Naive thymus-derived CD8-positive, alpha-beta T cell (primary cell): ENCODE results near the gene HSPE1. TPM values are rescaled to one million over a fixed set of nuclear protein-coding genes. Genes with fewer than 3 reads are reported as not detected.
"Not testable (repeated sequence)": the region's sequence is repeated elsewhere in the genome, so short reads cannot be mapped to it uniquely, and the experiment has no call there.

Source experiments
- ATAC-seq, 2 donors: fragments of 150-1000 bp; cut with Tn5 transposase in 1 of 2; sonication (Bioruptor Pico), chemical (Tn5 transposase) in 1 of 2; 1 replicate in 1 of 2; 2 replicates in 1 of 2; pipeline ENCODE4 v1.10.0; 2021; ENCODE audit warnings: mild to moderate bottlenecking in 2 of 2, moderate library complexity in 2 of 2
- POLR2A ChIA-PET: fragments of 350-600 bp; sonication (Branson Sonifier 250); formaldehyde crosslinking; loops from one replicate; lab custom pipeline; 2021; ENCODE audit warnings: antibody characterized with exemption; lab: Charles Lee
- DNase-seq, 10 donors: peaks; one replicate each; pipeline versions ENCODE4 v3.0.0 to v3.0.0-alpha.2; 2020 to 2022
- H3K27ac Mint-ChIP-seq, 10 donors: one replicate each; pipeline ENCODE4 v1.8.0; 2020 to 2022; ENCODE audit warnings: mild to moderate bottlenecking in 10 of 10, mixed read lengths in 10 of 10, moderate library complexity in 4 of 10, inconsistent platforms in 1 of 10
- H3K27me3 Mint-ChIP-seq, 5 donors: one replicate each; pipeline ENCODE4 v1.8.0; 2021 to 2022; ENCODE audit warnings: mixed read lengths in 5 of 5
- H3K36me3 Mint-ChIP-seq, 3 donors: one replicate each; pipeline ENCODE4 v1.8.0; 2020 to 2022; ENCODE audit warnings: mixed read lengths in 3 of 3, mild to moderate bottlenecking in 2 of 3, inconsistent platforms in 1 of 3
- H3K4me1 Mint-ChIP-seq, 4 donors: one replicate each; pipeline ENCODE4 v1.8.0; 2021 to 2022; ENCODE audit warnings: mixed read lengths in 4 of 4
- H3K4me3 Mint-ChIP-seq, 10 donors: one replicate each; pipeline ENCODE4 v1.8.0; 2020 to 2022; ENCODE audit warnings: mild to moderate bottlenecking in 10 of 10, mixed read lengths in 10 of 10, moderate library complexity in 6 of 10, inconsistent platforms in 1 of 10
- H3K9me3 Mint-ChIP-seq, 9 donors: one replicate each; pipeline ENCODE4 v1.8.0; 2020 to 2022; ENCODE audit warnings: mixed read lengths in 9 of 9, mild to moderate bottlenecking in 3 of 9, inconsistent platforms in 1 of 9, moderate library complexity in 1 of 9
- polyA plus RNA-seq, 3 donors: library from polyadenylated mRNA; unstranded; fragments of 300-500 nt; fragmentation: Illumina TruSeq; gene quantifications; one replicate each; pipeline ENCODE4 v1.2.3, GENCODE V29; 2021
- total RNA-seq, 8 experiments: library from RNA in 2 of 8; stranded (reverse) in 2 of 8; gene quantifications; one replicate each; pipeline ENCODE4 v1.2.3 and lab custom pipeline; 2021 to 2026

The HSPE1 gene
- total and polyA plus RNA-seq, 5 experiments from 2014 or later, result 62.9 to 181 (median 154) TPM

DNA sequence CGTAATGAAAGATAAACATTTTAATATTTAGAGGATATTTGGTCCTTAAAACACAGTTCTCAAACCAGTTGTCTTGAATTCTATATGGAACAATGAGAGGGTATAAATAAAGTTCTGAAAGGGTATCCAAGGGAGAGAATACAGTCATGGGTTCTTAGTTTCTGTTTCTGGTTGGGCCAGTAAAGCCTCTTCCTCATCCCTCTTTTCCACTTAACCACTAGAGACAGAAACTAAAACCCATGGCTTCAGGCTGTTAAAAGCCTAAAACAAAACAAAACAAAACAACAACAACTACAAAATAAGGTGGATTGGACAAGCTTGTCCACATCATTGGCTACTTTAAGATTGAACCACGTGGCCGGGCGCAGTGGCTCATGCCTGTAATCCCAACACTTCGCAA, 28.0 kb upstream of the HSPE1 start:
- Mint-ChIP-seq H3K36me3 (peaks cover 4 to 86% (median 31%) of the 10 kb centered on the region in 3 donors), H3K4me1 (peaks cover 0 to 4% (median 2%) of the 10 kb centered on the region in 4 donors)
- POLR2A ChIA-PET, result interaction anchor here (0.7 kb wide), 1 partner anchor 155 kb away, joined by 4 read pairs; no protein-coding TSS in a partner anchor

DNA sequence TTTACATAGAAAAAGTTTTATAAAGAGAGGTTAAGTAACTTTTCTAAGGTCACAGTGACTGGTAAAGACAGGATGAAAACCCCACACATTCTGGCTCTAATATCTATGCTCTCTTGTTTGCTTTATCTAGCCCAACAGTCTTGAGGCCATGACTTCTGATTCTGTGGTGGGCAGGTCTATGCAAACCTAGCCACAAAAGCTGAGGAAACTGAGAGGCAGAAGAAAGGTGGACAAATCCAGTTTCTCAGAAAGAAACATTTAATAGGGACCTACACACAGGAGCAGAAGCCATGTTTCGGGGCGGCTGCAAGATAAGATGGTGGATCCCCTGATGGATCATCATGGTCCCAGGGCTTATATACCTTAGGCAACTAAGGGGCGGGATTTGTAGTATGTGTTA, 22.4 kb upstream of the HSPE1 start:
- POLR2A ChIA-PET, result interaction anchor here (0.6 kb wide), 1 partner anchor 11 kb away, joined by 3 read pairs; no protein-coding TSS in a partner anchor
- Mint-ChIP-seq H3K36me3 (peaks cover 8 to 69% (median 46%) of the 10 kb centered on the region in 3 donors), H3K4me1 (peaks cover 0 to 2% (median under 1%) of the 10 kb centered on the region in 4 donors), H3K27me3 (no peaks in the 10 kb centered on the region), H3K27ac (peak overlapping the region in 2 of 10 donors; percentile 10 to 74), H3K4me3 (no peak overlapping the region), H3K9me3 (peaks cover 0 to 5% (median 0%) of the 10 kb centered on the region in 9 donors)
- DNase-seq, result no peak
- ATAC-seq, result no peak

More for the DNA sequence above, 28.0 kb upstream of the HSPE1 start:
- DNase-seq (no peak), ATAC-seq (no peak)
- Mint-ChIP-seq H3K9me3 (no peaks in the 10 kb centered on the region), H3K27me3 (no peaks in the 10 kb centered on the region), H3K4me3 (no peak overlapping the region), H3K27ac (peak overlapping the region in 3 of 10 donors; percentile 61 to 79 (median 78))

DNA sequence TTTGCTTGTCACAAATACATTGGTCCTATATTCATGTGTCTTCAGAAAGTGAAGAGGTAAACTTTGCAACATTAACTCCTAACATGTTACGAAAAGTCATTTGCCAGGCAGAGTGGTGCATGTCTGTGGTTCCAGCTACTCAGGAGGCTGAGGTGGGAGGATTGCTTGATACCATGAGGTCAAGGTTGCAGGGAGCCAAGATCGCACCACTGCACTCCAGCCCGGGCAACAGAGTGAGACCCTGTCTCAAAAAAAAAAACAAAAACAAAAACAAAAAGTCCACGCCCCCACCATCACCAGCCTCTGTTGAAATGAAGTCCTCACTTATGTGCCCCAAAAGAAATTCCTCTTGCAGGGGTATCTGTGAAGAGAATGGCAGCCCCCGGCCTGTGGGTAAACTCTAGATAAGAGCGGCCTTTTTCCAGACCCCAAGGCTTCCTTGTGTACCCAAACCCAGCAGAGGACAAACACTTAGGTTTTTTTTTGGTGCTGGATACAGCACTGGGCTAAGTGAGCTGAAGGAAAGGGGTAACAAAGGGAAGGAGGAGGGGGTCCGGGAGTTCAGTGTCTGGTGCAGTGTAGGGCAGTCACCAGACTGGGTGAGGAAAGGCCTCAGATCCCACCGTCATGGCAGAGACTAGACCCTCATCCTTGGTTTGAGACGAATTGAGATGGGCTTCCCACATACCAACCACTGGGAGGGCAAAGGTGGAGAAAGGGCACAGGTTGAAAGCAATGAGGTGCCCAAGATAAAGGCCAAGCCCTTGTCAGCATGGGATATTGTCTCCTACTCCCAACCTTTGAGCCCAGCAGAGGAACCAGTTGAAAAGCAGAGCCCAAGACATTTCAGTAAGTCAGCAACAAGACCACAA, 19.8 kb upstream of the HSPE1 start:
- peaks cover 6 to 61% (median 49%) of the 10 kb centered on the region in 3 donors for H3K36me3 Mint-ChIP-seq
- POLR2A ChIA-PET, result interaction anchor here (0.6 to 1.2 kb wide), 2 partner anchors 44 to 74 kb away, joined by 3 to 4 read pairs; no protein-coding TSS in a partner anchor
- H3K9me3 Mint-ChIP-seq, result peaks cover 0 to 17% (median 4%) of the 10 kb centered on the region in 9 donors
- ATAC-seq (peak in 1 of 2 donors; percentile 15), DNase-seq (no peak)
- H3K27ac Mint-ChIP-seq, result peak overlapping the region in 4 of 10 donors; percentile 52 to 68 (median 61)
- H3K27me3 Mint-ChIP-seq, result no peaks in the 10 kb centered on the region
- peaks cover 0 to 4% (median under 1%) of the 10 kb centered on the region in 4 donors for H3K4me1 Mint-ChIP-seq
- H3K4me3 Mint-ChIP-seq, result no peak overlapping the region

DNA sequence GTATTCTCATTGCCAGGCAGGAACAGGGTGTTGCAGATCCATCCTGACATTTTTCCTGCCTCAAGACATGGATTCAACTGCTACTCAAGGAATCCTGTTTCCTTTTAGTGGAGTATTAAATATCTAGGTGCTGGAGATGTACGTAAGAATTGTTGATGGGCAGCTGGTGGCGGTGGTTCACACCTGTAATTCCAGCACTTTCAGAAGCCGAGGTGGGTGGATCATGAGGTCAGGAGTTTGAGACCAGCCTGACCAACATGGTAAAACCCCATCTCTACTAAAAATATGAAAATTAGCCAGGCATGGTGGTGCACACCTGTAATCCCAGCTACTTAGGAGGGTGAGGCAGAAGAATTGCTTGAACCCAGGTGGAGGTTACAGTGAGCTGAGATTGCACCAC, 15.9 kb upstream of the HSPE1 start:
- H3K27ac Mint-ChIP-seq, result peak overlapping the region in 3 of 10 donors; percentile 25 to 41 (median 39)
- H3K9me3 Mint-ChIP-seq, result peaks cover 0 to 17% (median 4%) of the 10 kb centered on the region in 9 donors
- not testable (repeated sequence) for H3K4me1 Mint-ChIP-seq, H3K4me3 Mint-ChIP-seq, ATAC-seq, H3K27me3 Mint-ChIP-seq, DNase-seq
- POLR2A ChIA-PET, result interaction anchor here (0.6 to 1.5 kb wide), 4 partner anchors 16 to 84 kb away, joined by 3 to 11 read pairs (median 4); partner anchors contain the start of genes COQ10B, HSPD1 and HSPE1
- H3K36me3 Mint-ChIP-seq, result peaks cover 6 to 65% (median 54%) of the 10 kb centered on the region in 3 donors

DNA sequence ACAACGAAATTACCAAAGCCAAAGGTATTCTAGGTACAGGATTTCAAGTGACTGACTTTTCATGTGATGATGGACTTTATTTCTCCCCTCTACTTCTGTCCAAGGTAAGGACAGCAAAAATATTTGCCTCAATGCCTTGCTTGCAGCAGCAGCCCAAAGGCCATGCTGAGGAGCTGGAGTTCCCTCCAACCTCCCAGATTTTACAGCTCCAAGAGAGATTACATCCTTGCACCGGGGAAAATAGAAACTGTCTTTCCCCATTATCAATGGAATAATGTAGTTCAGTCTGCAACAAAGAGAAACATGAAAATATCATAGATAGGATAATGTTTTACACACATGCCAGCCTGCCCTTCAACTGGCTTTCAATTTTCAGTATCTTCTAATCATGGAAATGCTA, 14.0 kb upstream of the HSPE1 start:
- H3K27ac Mint-ChIP-seq, result peak overlapping the region in 7 of 10 donors; percentile 5 to 66 (median 48)
- DNase-seq (no peak), ATAC-seq (no peak)
- POLR2A ChIA-PET, result no interaction called here
- H3K27me3 Mint-ChIP-seq, result no peaks in the 10 kb centered on the region
- H3K4me3 Mint-ChIP-seq, result no peak overlapping the region
- peaks cover 0 to 17% (median 4%) of the 10 kb centered on the region in 9 donors for H3K9me3 Mint-ChIP-seq
- H3K4me1 Mint-ChIP-seq, result peaks cover 0 to 4% (median 0%) of the 10 kb centered on the region in 4 donors
- H3K36me3 Mint-ChIP-seq, result peaks cover 0 to 74% (median 55%) of the 10 kb centered on the region in 3 donors

DNA sequence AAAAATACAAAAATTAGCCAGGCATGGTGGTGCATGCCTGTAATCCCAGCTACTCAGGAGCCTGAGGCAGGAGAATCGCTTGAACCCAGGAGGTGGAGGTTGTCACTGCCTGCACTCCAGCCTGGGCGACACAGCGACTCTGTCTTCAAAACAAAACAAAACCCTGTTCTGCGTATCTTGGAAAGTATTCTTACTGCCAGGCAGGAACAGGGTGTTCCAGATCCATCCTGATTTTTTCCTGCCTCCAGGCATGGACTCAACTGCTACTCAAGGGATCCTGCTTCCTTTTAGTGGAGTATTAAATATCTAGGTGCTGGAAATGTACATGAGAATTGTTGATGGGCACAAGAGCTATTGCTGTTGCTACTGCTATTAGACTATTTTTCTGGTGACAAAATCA, 12.8 kb upstream of the HSPE1 start:
- POLR2A ChIA-PET, result interaction anchor here (2.4 kb wide), 1 partner anchor 29 kb away, joined by 6 read pairs; the partner anchor contains the start of gene MOB4
- H3K36me3 Mint-ChIP-seq, result peaks cover 0 to 83% (median 49%) of the 10 kb centered on the region in 3 donors
- peaks cover 0 to 17% (median 4%) of the 10 kb centered on the region in 9 donors for H3K9me3 Mint-ChIP-seq
- peaks cover 0 to 6% (median 0%) of the 10 kb centered on the region in 4 donors for H3K4me1 Mint-ChIP-seq
- no peak overlapping the region for H3K4me3 Mint-ChIP-seq
- no peak for DNase-seq
- no peaks in the 10 kb centered on the region for H3K27me3 Mint-ChIP-seq
- ATAC-seq, result no peak
- peak overlapping the region in 3 of 10 donors; percentile 0 to 47 (median 28) for H3K27ac Mint-ChIP-seq

DNA sequence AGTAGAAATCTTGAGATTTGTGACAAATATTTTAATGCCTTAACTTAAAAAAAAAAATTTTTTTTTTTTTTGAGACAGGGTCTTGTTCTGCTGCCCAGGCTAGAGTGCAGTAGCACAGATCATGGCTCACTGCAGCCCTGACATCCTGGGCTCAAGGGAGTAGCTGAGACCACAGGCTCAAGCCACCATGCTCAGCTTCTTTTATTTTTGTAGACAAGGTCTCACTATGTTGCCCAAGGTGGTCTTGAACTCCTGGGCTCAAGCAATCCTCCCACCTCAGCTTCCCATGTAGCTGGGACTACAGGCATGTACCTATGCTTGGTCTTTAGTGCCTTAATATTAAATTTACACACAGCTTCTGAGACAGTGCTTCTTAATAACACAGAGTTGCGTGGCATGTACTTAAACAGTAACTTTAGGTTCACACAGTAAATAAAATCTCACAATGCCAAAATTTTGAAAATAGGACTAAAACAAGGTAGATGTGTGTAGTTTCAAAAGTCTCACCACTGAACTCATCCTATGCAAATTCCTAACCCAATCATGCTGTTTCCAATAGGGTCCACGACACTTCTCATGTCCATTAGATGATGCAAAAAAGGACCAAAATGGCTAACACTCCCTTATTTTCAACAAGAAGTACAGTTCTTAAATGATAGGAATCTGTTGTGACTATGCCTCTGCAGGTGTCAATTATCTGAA, 4.6 kb upstream of the HSPE1 start:
- Mint-ChIP-seq H3K27me3 (no peaks in the 10 kb centered on the region), H3K4me1 (peaks cover 15 to 48% (median 36%) of the 10 kb centered on the region in 4 donors), H3K36me3 (peaks cover 4 to 73% (median 29%) of the 10 kb centered on the region in 3 donors), H3K4me3 (peak overlapping the region in 2 of 10 donors; percentile 14 to 95), H3K27ac (peak overlapping the region in 6 of 10 donors; percentile 30 to 98 (median 73)), H3K9me3 (no peaks in the 10 kb centered on the region)
- ATAC-seq (no peak), DNase-seq (no peak)
- POLR2A ChIA-PET, result interaction anchor here (0.6 to 1.7 kb wide), 3 partner anchors 60 to 696 kb away, joined by 3 to 6 read pairs (median 5); partner anchors contain the start of genes GTF3C3, MARS2 and SF3B1

DNA sequence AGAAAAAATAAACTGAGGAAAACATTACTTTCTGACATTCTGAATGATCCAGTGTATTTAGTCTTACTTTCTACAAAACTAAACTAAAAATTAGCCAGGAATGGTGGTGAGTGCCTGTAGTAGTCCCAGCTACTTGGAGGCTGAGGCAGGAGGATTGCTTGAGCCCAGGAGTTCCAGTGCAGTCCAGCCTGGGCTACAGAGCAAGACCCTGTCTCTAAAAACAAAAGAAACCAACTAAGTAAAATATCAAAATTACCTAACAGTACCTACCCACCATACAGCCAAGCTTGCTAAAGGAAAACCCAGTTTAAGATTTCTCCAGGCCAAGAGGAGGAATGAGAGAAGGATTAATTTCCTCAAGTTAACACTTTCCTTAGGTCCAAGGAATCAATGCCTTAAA, 3.5 kb upstream of the HSPE1 start:
- POLR2A ChIA-PET, result interaction anchor here (1.0 to 1.7 kb wide), 3 partner anchors 62 to 209 kb away, joined by 3 to 6 read pairs (median 5); partner anchors contain the start of genes MARS2 and SF3B1
- Mint-ChIP-seq H3K4me3 (peak overlapping the region in 9 of 10 donors; percentile 16 to 98 (median 46)), H3K36me3 (peaks cover 4 to 70% (median 25%) of the 10 kb centered on the region in 3 donors), H3K27ac (peak overlapping the region in 9 of 10 donors; percentile 61 to 98 (median 74)), H3K27me3 (no peaks in the 10 kb centered on the region), H3K4me1 (peaks cover 20 to 59% (median 46%) of the 10 kb centered on the region in 4 donors), H3K9me3 (no peaks in the 10 kb centered on the region)
- ATAC-seq, result no peak
- no peak for DNase-seq

DNA sequence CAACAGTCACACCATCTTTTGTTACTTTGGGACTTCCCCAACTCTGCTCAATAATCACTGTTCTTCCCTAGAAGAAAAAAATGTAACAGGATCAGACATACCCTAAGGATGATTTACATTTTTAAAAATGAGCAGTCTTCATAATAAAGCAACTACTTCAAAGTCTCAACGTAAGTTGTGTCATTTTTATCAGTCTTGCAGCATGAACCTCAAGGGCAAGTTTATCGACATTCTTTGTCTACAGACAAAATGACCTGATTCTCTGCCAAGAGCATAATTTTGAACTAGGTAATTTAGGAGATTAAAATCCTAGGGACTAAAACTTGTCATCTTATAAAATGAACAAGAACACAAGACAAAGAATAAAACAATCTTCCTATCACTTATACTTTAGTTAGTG, 2.9 kb upstream of the HSPE1 start:
- Mint-ChIP-seq H3K4me3 (peak overlapping the region; percentile 60 to 98 (median 96)), H3K9me3 (no peaks in the 10 kb centered on the region), H3K27me3 (no peaks in the 10 kb centered on the region), H3K27ac (peak overlapping the region; percentile 16 to 98 (median 90)), H3K4me1 (peaks cover 24 to 65% (median 51%) of the 10 kb centered on the region in 4 donors), H3K36me3 (peaks cover 4 to 71% (median 31%) of the 10 kb centered on the region in 3 donors)
- DNase-seq (no peak), ATAC-seq (no peak)
- POLR2A ChIA-PET, result interaction anchor here (1.0 to 5.4 kb wide), 2 partner anchors 19 to 391 kb away, joined by 4 to 150 read pairs; partner anchors contain the start of gene MOB4

DNA sequence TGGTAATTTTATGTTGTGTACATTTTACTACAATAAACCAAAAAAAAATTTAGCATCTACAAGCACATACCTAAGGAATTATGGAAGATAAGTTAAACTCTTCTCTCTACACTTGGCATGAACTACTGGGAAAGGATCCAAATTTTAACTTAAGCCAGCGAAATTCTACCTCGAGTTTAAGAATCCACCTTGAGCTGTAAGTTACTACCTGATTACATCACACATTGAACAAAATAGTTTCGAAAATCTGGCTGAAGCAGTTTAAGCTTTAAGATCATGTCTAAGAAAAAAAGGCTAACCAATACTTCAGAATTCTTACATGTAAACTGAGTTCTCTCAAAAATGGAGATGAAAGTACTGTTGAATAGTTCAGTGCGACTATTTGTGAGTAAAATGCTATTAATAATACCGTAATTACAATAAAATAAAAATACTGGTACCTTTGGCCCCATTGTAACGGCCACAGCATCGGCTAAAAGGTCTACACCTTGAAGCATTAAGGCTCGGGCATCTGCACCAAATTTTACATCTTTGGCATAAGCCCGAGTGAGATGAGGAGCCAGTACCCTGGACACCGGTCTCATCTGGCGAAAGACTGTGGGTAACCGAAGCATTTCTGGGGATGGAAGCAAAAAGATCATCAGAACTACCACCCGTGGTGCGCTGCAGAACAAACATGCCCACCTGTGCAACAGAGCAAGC, 1.8 kb upstream of the HSPE1 start:
- ATAC-seq (no peak), DNase-seq (no peak)
- peak overlapping the region; percentile 86 to 98 (median 96) for H3K27ac Mint-ChIP-seq
- no peaks in the 10 kb centered on the region for H3K9me3 Mint-ChIP-seq
- H3K4me3 Mint-ChIP-seq, result peak overlapping the region; percentile 88 to 99 (median 96)
- H3K27me3 Mint-ChIP-seq, result no peaks in the 10 kb centered on the region
- peaks cover 25 to 72% (median 56%) of the 10 kb centered on the region in 4 donors for H3K4me1 Mint-ChIP-seq
- POLR2A ChIA-PET, result interaction anchor here (0.6 to 5.4 kb wide), 15 partner anchors 8 to 1937 kb away, joined by 3 to 150 read pairs (median 7); partner anchors contain the start of genes COQ10B, MARS2, MOB4 and SF3B1
- H3K36me3 Mint-ChIP-seq, result peaks cover 4 to 70% (median 28%) of the 10 kb centered on the region in 3 donors
